Measurements from ENCODE around the gene KAT7. TPM values are rescaled to one million over a fixed set of nuclear protein-coding genes. Genes with fewer than 3 reads are reported as not detected.

The KAT7 gene
- total RNA-seq, 1 donor from 2014 or later = 72.0 TPM

DNA sequence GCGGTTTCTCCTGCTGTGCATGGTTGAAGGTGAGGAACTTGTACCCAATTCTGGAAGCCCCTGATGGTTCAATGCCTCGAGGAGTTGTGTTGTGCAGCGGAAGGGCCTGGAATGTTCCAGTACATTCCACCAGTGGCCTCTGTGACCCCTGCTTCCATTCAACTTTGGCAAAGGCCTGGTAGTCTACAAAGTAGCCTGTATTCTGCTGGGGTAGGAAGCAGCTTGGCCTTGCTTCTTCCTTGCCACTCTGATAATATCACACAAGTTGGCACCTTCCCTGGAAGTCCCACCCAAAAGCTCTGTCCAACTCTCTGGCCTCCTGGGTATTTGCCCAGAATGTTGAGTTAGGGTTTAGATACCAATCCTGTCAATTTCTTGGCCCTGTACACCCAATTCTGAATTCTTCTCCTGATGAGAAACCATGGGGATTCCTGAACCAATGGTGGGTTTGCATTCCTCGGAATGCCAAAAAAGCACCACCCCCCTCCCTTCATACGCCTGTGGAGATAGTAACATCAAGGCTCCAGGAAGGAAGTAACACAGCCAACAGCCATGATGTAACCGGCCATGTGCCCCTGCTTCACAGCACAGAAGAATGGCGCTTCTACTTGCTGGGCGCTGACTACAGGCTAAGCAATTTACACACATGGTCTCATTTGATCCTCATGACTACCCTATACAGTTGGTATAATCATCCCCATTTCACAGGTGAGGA, 12.8 kb upstream of the KAT7 start:
- peaks cover 9% of the 10 kb centered on the region for H3K27me3 Mint-ChIP-seq
- no peaks in the 10 kb centered on the region for H3K4me1 Mint-ChIP-seq (ENCODE audit: low read depth)
- H3K4me3 Mint-ChIP-seq (ENCODE audit: low read depth) = no peak overlapping the region
- H3K36me3 Mint-ChIP-seq (ENCODE audit: insufficient read depth) = no peaks in the 10 kb centered on the region
- no peak for DNase-seq (ENCODE audit: low spot score, unreplicated experiment)
- TF ChIP-seq, protein P1, sequence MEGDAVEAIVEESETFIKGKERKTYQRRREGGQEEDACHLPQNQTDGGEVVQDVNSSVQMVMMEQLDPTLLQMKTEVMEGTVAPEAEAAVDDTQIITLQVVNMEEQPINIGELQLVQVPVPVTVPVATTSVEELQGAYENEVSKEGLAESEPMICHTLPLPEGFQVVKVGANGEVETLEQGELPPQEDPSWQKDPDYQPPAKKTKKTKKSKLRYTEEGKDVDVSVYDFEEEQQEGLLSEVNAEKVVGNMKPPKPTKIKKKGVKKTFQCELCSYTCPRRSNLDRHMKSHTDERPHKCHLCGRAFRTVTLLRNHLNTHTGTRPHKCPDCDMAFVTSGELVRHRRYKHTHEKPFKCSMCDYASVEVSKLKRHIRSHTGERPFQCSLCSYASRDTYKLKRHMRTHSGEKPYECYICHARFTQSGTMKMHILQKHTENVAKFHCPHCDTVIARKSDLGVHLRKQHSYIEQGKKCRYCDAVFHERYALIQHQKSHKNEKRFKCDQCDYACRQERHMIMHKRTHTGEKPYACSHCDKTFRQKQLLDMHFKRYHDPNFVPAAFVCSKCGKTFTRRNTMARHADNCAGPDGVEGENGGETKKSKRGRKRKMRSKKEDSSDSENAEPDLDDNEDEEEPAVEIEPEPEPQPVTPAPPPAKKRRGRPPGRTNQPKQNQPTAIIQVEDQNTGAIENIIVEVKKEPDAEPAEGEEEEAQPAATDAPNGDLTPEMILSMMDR (IDR thresholded peaks at IDR 0.05; ENCODE audit: unreplicated experiment) = no peak
- H3K9me3 Mint-ChIP-seq (ENCODE audit: low read depth) = no peaks in the 10 kb centered on the region
- H3K27ac Mint-ChIP-seq = no peak overlapping the region

DNA sequence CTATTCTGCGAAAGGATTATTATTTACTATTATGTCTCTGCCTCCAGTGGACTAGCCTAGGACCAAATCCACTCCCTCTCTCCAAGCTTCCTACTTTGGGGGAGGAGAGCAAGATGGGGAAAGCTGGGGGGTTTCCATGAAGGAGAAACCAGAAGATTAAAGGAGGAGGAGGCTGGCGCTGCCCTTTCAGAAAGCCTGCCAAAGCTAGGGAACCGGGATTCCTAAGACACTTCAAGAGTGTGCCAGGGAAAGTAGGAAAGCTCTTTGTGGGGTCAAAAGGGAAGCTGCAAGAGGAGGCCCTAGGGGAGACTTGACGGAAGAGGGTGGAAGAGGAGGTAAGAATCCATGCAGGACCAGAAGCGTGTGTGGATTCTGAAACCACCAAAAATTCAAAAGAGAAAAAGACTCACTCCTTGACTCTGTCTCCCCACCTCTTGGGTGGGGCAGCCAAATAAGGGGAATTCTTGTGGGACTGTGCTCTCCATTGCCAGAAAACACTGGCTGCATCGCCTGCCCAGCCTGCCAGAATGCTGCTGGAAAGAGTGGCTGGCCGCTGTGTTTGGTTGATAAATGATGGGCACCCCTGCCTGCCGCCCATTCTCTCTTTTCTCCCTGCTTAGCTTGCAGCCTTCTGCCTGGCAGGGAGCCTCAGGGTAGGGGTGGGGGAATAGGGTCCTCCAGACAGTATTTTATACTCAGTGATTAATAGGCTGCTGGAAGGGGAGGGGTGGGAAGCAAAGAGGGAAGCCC, 11.8 kb upstream of the KAT7 start:
- no peak for DNase-seq (ENCODE audit: low spot score, unreplicated experiment)
- Mint-ChIP-seq H3K9me3 (ENCODE audit: low read depth) (no peaks in the 10 kb centered on the region), H3K27ac (no peak overlapping the region), H3K4me3 (ENCODE audit: low read depth) (no peak overlapping the region), H3K4me1 (ENCODE audit: low read depth) (no peaks in the 10 kb centered on the region), H3K27me3 (peaks cover 9% of the 10 kb centered on the region), H3K36me3 (ENCODE audit: insufficient read depth) (no peaks in the 10 kb centered on the region)
- TF ChIP-seq, protein P1 (IDR thresholded peaks at IDR 0.05; ENCODE audit: unreplicated experiment) = no peak

DNA sequence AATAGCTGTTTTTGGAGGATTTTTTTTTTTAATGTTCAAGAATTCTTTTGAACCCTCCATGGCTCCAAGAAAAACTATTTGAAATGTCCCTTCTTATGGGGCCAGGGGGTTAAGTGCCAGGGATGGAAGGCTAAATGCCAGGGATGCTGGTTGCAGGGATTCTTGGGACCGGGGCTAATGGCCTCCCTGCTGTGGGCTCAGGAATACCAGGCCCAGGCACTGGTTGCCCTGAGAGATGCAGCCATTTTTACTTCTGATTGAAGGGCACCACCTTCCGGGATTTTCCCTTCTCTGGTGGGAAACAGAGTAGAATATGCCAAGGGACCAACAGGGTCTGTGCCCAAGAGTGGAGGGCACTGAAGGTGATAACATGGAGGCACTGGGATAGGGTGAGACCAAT, 10.9 kb upstream of the KAT7 start:
- H3K4me3 Mint-ChIP-seq (ENCODE audit: low read depth) = no peak overlapping the region
- DNase-seq (ENCODE audit: low spot score, unreplicated experiment) = no peak
- H3K27me3 Mint-ChIP-seq = peaks cover 9% of the 10 kb centered on the region
- no peaks in the 10 kb centered on the region for H3K9me3 Mint-ChIP-seq (ENCODE audit: low read depth)
- TF ChIP-seq, protein P1 (IDR thresholded peaks at IDR 0.05; ENCODE audit: unreplicated experiment) = no peak
- H3K27ac Mint-ChIP-seq = no peak overlapping the region
- H3K36me3 Mint-ChIP-seq (ENCODE audit: insufficient read depth) = no peaks in the 10 kb centered on the region
- no peaks in the 10 kb centered on the region for H3K4me1 Mint-ChIP-seq (ENCODE audit: low read depth)

DNA sequence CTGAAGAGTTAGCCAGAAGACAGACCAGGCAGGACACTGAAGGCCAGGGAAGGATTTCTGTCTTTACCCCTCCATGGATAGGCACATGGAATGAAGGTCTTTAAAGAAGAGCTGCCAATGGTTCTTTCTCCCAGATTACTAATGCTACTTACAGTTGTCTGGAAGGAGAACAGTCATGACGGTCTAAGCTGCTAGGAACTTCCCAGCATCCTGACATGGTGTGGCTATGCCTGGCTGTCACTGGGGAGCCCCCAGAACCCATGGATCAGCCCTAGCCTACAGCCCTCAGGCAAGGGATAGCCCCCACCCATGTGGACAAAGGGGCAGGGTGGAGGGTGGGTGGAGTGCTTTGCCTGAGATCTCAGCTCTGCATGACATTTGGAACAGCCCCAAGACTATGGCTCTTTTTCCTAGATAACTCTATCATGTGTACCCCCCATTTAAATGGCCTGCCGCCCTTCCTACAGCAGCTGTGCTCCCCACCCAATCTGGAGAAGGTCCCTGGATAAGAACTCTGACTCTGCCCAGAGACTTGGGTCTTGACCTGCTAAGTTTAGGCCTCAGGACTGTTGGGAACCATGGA, 9.2 kb upstream of the KAT7 start:
- H3K27ac Mint-ChIP-seq = no peak overlapping the region
- DNase-seq (ENCODE audit: low spot score, unreplicated experiment) = no peak
- H3K27me3 Mint-ChIP-seq = peaks cover 9% of the 10 kb centered on the region
- H3K4me1 Mint-ChIP-seq (ENCODE audit: low read depth) = no peaks in the 10 kb centered on the region
- no peak overlapping the region for H3K4me3 Mint-ChIP-seq (ENCODE audit: low read depth)
- H3K36me3 Mint-ChIP-seq (ENCODE audit: insufficient read depth) = no peaks in the 10 kb centered on the region
- no peaks in the 10 kb centered on the region for H3K9me3 Mint-ChIP-seq (ENCODE audit: low read depth)
- TF ChIP-seq, protein P1 (IDR thresholded peaks at IDR 0.05; ENCODE audit: unreplicated experiment) = no peak

DNA sequence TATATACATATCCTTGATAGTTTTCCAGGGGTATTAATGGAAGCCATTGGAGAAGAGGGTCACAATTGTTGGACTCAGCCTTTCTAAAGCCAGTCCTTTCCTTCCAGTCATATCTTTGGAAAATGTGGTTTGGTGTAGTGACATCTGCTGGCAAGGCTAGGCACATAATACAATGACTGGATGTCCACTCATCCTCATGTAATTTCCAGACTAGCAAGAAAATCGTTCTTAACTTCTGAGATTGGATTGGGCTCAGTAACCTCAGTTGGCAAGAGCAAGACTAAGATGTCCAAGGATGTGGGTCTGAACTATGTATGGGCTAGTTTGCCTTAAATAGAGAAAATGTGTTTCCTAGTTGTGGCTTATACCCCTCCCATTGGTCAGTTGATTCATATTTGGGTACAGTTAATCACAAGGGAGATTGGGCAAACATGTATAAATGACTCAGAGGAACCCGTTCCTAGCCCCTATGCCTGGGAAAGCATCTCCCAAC, 8.7 kb upstream of the KAT7 start:
- no peak for DNase-seq (ENCODE audit: low spot score, unreplicated experiment)
- Mint-ChIP-seq H3K4me1 (ENCODE audit: low read depth) (no peaks in the 10 kb centered on the region), H3K27ac (no peak overlapping the region), H3K4me3 (ENCODE audit: low read depth) (no peak overlapping the region), H3K36me3 (ENCODE audit: insufficient read depth) (no peaks in the 10 kb centered on the region), H3K9me3 (ENCODE audit: low read depth) (no peaks in the 10 kb centered on the region), H3K27me3 (peaks cover 9% of the 10 kb centered on the region)
- TF ChIP-seq, protein P1 (IDR thresholded peaks at IDR 0.05; ENCODE audit: unreplicated experiment) = peak; percentile 34
